NCI-H345 (cell line): ENCODE measurements around the gene TACR2.
"Not testable (repeated sequence)": the region's sequence is repeated elsewhere in the genome, so short reads cannot be mapped to it uniquely, and the experiment has no call there.

Experiments
- DNase-seq: peaks from one replicate; lab custom pipeline; 2025; lab: John Stamatoyannopoulos, UW

The TACR2 gene

GRCh38 chr10:69450395-69450794 is 33.7 kb upstream of the TACR2 start:
- DNase-seq = not testable (repeated sequence)

- DNase-seq = peak; percentile 44
Measured at GRCh38 chr10:69449841-69450240, 33.1 kb upstream of the TACR2 start.

- DNase-seq = no peak
Measured at GRCh38 chr10:69446650-69447151, 30.0 kb upstream of the TACR2 start.

- no peak for DNase-seq
Measured at GRCh38 chr10:69446229-69446628, 29.5 kb upstream of the TACR2 start.

GRCh38 chr10:69445041-69445440 is 28.3 kb upstream of the TACR2 start:
- no peak for DNase-seq

GRCh38 chr10:69443354-69443753 is 26.6 kb upstream of the TACR2 start:
- DNase-seq = no peak

GRCh38 chr10:69439813-69440506 is 23.2 kb upstream of the TACR2 start:
- DNase-seq = no peak

- no peak for DNase-seq
Measured at GRCh38 chr10:69439350-69439739, 22.6 kb upstream of the TACR2 start.

- DNase-seq = no peak
Measured at GRCh38 chr10:69438536-69439349, 22.0 kb upstream of the TACR2 start.

GRCh38 chr10:69437321-69438259 is 20.9 kb upstream of the TACR2 start:
- DNase-seq = no peak

- no peak for DNase-seq
Measured at GRCh38 chr10:69435966-69436520, 19.3 kb upstream of the TACR2 start.

GRCh38 chr10:69434926-69435325 is 18.2 kb upstream of the TACR2 start:
- DNase-seq = no peak

GRCh38 chr10:69434169-69434568 is 17.5 kb upstream of the TACR2 start:
- DNase-seq = no peak

GRCh38 chr10:69428165-69428564 is 11.4 kb upstream of the TACR2 start:
- peak; percentile 58 for DNase-seq

- no peak for DNase-seq
Measured at GRCh38 chr10:69426376-69426727, 9.6 kb upstream of the TACR2 start.

- DNase-seq = no peak
Measured at GRCh38 chr10:69425511-69426298, 9.0 kb upstream of the TACR2 start.

GRCh38 chr10:69425041-69425440 is 8.3 kb upstream of the TACR2 start:
- no peak for DNase-seq

GRCh38 chr10:69422676-69423075 is 6.0 kb upstream of the TACR2 start:
- DNase-seq = no peak

- DNase-seq = peak; percentile 52
Measured at GRCh38 chr10:69421611-69422308, 5.0 kb upstream of the TACR2 start.

GRCh38 chr10:69419744-69420126 is 3.0 kb upstream of the TACR2 start:
- DNase-seq = no peak
